H9 (cell line): ENCODE results near the gene DNAJB4. TPM values are rescaled to one million over a fixed set of nuclear protein-coding genes. Genes with fewer than 3 reads are reported as not detected.
"Not testable (repeated sequence)": the region's sequence is repeated elsewhere in the genome, so short reads cannot be mapped to it uniquely, and the experiment has no call there.

Experiments
- DNase-seq: peaks from one replicate; pipeline ENCODE4 v3.0.0-alpha.2; 2017
- H2AFZ ChIP-seq: one replicate; pipeline ENCODE4 v1.6.1; 2013; ENCODE audit warnings: mild to moderate bottlenecking, low read length, control low read depth, moderate library complexity
- H2AK5ac ChIP-seq: 2 replicates; pipeline ENCODE4 v1.6.1; 2013; ENCODE audit warnings: low read length, control low read depth, mixed read lengths; ENCODE audit not compliant: insufficient read length
- H2BK120ac ChIP-seq: one replicate; pipeline ENCODE4 v1.6.1; 2013; ENCODE audit warnings: low read depth, mild to moderate bottlenecking, low read length, control low read depth, inconsistent platforms; ENCODE audit not compliant: poor library complexity, severe bottlenecking
- H2BK12ac ChIP-seq: 2 replicates; pipeline ENCODE4 v1.6.1; 2013; ENCODE audit warnings: low read length, control low read depth, mixed read lengths, low read depth; ENCODE audit not compliant: insufficient read length
- H2BK15ac ChIP-seq: 2 replicates; pipeline ENCODE4 v1.6.1; 2013; ENCODE audit warnings: low read depth, low read length, control low read depth
- H2BK20ac ChIP-seq: one replicate; pipeline ENCODE4 v1.6.1; 2013; ENCODE audit warnings: low read depth, mild to moderate bottlenecking, low read length, control low read depth, inconsistent platforms; ENCODE audit not compliant: poor library complexity, severe bottlenecking
- H2BK5ac ChIP-seq: 2 replicates; pipeline ENCODE4 v1.6.1; 2013; ENCODE audit warnings: low read length, control low read depth, mixed read lengths; ENCODE audit not compliant: insufficient read length
- H3K14ac ChIP-seq: 2 replicates; pipeline ENCODE4 v1.6.1; 2013; ENCODE audit warnings: low read length, control low read depth; ENCODE audit not compliant: insufficient read depth
- H3K18ac ChIP-seq: 2 replicates; pipeline ENCODE4 v1.6.1; 2013; ENCODE audit warnings: low read depth, mild to moderate bottlenecking, mixed read lengths, low read length, control low read depth; ENCODE audit not compliant: insufficient read length
- H3K23ac ChIP-seq: 2 replicates; pipeline ENCODE4 v1.6.1; 2013; ENCODE audit warnings: low read length, control low read depth, mixed read lengths, low read depth; ENCODE audit not compliant: insufficient read length
- H3K23me2 ChIP-seq: 2 replicates; pipeline ENCODE4 v1.6.1; 2013; ENCODE audit warnings: low read depth, mild to moderate bottlenecking, mixed read lengths, low read length, control low read depth; ENCODE audit not compliant: insufficient read length, poor library complexity, severe bottlenecking
- H3K27ac ChIP-seq: 2 replicates; pipeline ENCODE4 v1.5.1; 2013; ENCODE audit warnings: low read length, control low read depth, mixed read lengths, low read depth; ENCODE audit not compliant: insufficient read length
- H3K27me3 ChIP-seq: 2 replicates; pipeline ENCODE4 v1.6.1; 2013; ENCODE audit warnings: low read length, control low read depth, inconsistent platforms; ENCODE audit not compliant: insufficient read depth
- H3K4ac ChIP-seq: 2 replicates; pipeline ENCODE4 v1.6.1; 2013; ENCODE audit warnings: low read depth, mild to moderate bottlenecking, control low read depth, inconsistent platforms, low read length, moderate library complexity
- H3K4me1 ChIP-seq: 2 replicates; pipeline ENCODE4 v1.6.1; 2013; ENCODE audit warnings: low read length, control low read depth, inconsistent platforms; ENCODE audit not compliant: insufficient read depth
- H3K4me2 ChIP-seq: 2 replicates; pipeline ENCODE4 v1.6.1; 2013; ENCODE audit warnings: low read length, control low read depth, mixed read lengths; ENCODE audit not compliant: insufficient read length, insufficient read depth
- H3K56ac ChIP-seq: 2 replicates; pipeline ENCODE4 v1.6.1; 2013; ENCODE audit warnings: low read depth, mild to moderate bottlenecking, mixed read lengths, low read length, control low read depth; ENCODE audit not compliant: insufficient read length
- H3K79me1 ChIP-seq: 2 replicates; pipeline ENCODE4 v1.6.1; 2013; ENCODE audit warnings: low read depth, mild to moderate bottlenecking, moderate library complexity, low read length, control low read depth, inconsistent platforms; ENCODE audit not compliant: insufficient read depth, poor library complexity, severe bottlenecking
- H3K79me2 ChIP-seq: 2 replicates; pipeline ENCODE4 v1.6.1; 2013; ENCODE audit warnings: low read length, control low read depth, inconsistent platforms; ENCODE audit not compliant: insufficient read depth
- H3K9ac ChIP-seq: 2 replicates; pipeline ENCODE4 v1.6.1; 2013; ENCODE audit warnings: low read length, control low read depth, mixed read lengths; ENCODE audit not compliant: insufficient read length; ENCODE audit errors: extremely low read depth
- H3K9me3 ChIP-seq: one replicate; pipeline ENCODE4 v1.6.1; 2013; ENCODE audit warnings: low read depth, low read length, inconsistent platforms; ENCODE audit not compliant: control insufficient read depth
- H3T11ph ChIP-seq: one replicate; pipeline ENCODE4 v1.6.1; 2013; ENCODE audit warnings: mild to moderate bottlenecking, low read length, control low read depth, inconsistent platforms
- H4K20me1 ChIP-seq: one replicate; pipeline ENCODE4 v1.6.1; 2013; ENCODE audit not compliant: control insufficient read depth, insufficient read length, insufficient read depth
- H4K5ac ChIP-seq: 2 replicates; pipeline ENCODE4 v1.6.1; 2013; ENCODE audit warnings: low read depth, mild to moderate bottlenecking, mixed read lengths, low read length, control low read depth; ENCODE audit not compliant: insufficient read length
- H4K8ac ChIP-seq: replicated peaks from 2 replicates; pipeline ENCODE4 v1.6.1; 2013; ENCODE audit warnings: low read length, control low read depth, mixed read lengths, low read depth; ENCODE audit not compliant: insufficient read length
- H4K91ac ChIP-seq: 2 replicates; pipeline ENCODE4 v1.6.1; 2013; ENCODE audit warnings: low read depth, mild to moderate bottlenecking, moderate library complexity, mixed read lengths, low read length, control low read depth; ENCODE audit not compliant: insufficient read length
- H3K27ac Mint-ChIP-seq, 3 experiments: 2 replicates in 2 of 3; 3 replicates in 1 of 3; pipeline ENCODE4 v1.8.0; 2020 to 2021; ENCODE audit warnings: mixed read lengths in 3 of 3, mild to moderate bottlenecking in 1 of 3, moderate library complexity in 1 of 3
- H3K27me3 Mint-ChIP-seq: 2 replicates; pipeline ENCODE4 v1.8.0; 2021; ENCODE audit warnings: low read depth, mild to moderate bottlenecking, moderate library complexity, mixed read lengths
- H3K36me3 Mint-ChIP-seq, 3 experiments: 2 replicates in 2 of 3; 3 replicates in 1 of 3; pipeline ENCODE4 v1.8.0; 2020 to 2021; ENCODE audit warnings: low read depth in 3 of 3, mixed read lengths in 3 of 3; ENCODE audit not compliant: insufficient read depth in 1 of 3
- H3K4me1 Mint-ChIP-seq, 2 experiments: 2 replicates each; pipeline ENCODE4 v1.8.0; 2020; ENCODE audit warnings: mixed read lengths in 2 of 2
- H3K4me3 Mint-ChIP-seq, 2 experiments: 2 replicates in 1 of 2; 3 replicates in 1 of 2; pipeline ENCODE4 v1.8.0; 2020 to 2021; ENCODE audit warnings: mild to moderate bottlenecking in 2 of 2, mixed read lengths in 2 of 2, moderate library complexity in 1 of 2
- H3K9me3 Mint-ChIP-seq, 2 experiments: 2 replicates in 1 of 2; 3 replicates in 1 of 2; pipeline ENCODE4 v1.8.0; 2020; ENCODE audit warnings: mild to moderate bottlenecking in 2 of 2, mixed read lengths in 2 of 2, moderate library complexity in 1 of 2
- CTCF ChIP-seq: fragments of 200-600 bp; sonication (generic); conservative IDR thresholded peaks from 3 replicates; pipeline ENCODE4 v1.8.0; 2021; ENCODE audit warnings: antibody characterized with exemption, mild to moderate bottlenecking
- WGBS: extraction: QIAGEN DNeasy Blood & Tissue Kit; methylation state at CpG from one replicate; pipeline ENCODE4 v1.1.7; 2013; ENCODE audit warnings: missing lambda C conversion rate, low lambda C conversion rate, mixed read lengths; ENCODE audit not compliant: insufficient read length; ENCODE audit errors: extremely low coverage; 5-methylcytosine and 5-hydroxymethylcytosine counted together
- total RNA-seq: library from RNA; stranded (reverse); gene quantifications from 2 replicates; pipeline ENCODE4 v1.2.1, GENCODE V29; 2021

The DNAJB4 gene
- total RNA-seq, 1 experiment from 2014 or later = 8.1 TPM

- Histone ChIP-seq H3K9me3 (no peaks in the 10 kb centered on the region), H3K4me1 (no peaks in the 10 kb centered on the region), H4K20me1 (no peaks in the 10 kb centered on the region), H3K27ac (no peak overlapping the region), H3K4ac (no peak overlapping the region), H3K4me2 (no peak overlapping the region), H3K79me2 (no peaks in the 10 kb centered on the region), H3K56ac (no peak overlapping the region), H4K91ac (no peak overlapping the region), H3T11ph (no peak overlapping the region), H3K18ac (no peak overlapping the region), H3K23ac (no peak overlapping the region), H4K5ac (no peak overlapping the region), H2BK12ac (no peak overlapping the region), H3K9ac (no peak overlapping the region), H3K23me2 (no peaks in the 10 kb centered on the region), H2BK120ac (no peak overlapping the region), H2BK15ac (no peak overlapping the region), H3K14ac (no peak overlapping the region), H3K79me1 (no peaks in the 10 kb centered on the region), H4K8ac (no peak overlapping the region), H3K27me3 (no peaks in the 10 kb centered on the region), H2BK20ac (no peak overlapping the region), H2AFZ (no peak overlapping the region), H2AK5ac (no peak overlapping the region), H2BK5ac (no peak overlapping the region)
- no peaks in the 10 kb centered on the region for H3K27me3 Mint-ChIP-seq
- no peak for DNase-seq
- H3K4me1 Mint-ChIP-seq = peaks cover 0 to 5% of the 10 kb centered on the region in 2 experiments; a peak in 1 of 4 replicates
- H3K4me3 Mint-ChIP-seq = no peak overlapping the region
- WGBS = no CpG with 5 or more reads among the region's 1 CpG
- no peaks in the 10 kb centered on the region for H3K36me3 Mint-ChIP-seq
- no peak overlapping the region for H3K27ac Mint-ChIP-seq
- TF ChIP-seq CTCF = no peak
- no peaks in the 10 kb centered on the region for H3K9me3 Mint-ChIP-seq
Observed at GRCh38 chr1:78019024-78019423, 14.3 kb downstream of the DNAJB4 start.

GRCh38 chr1:78021134-78021533 is 16.4 kb downstream of the DNAJB4 start:
- not testable (repeated sequence) for DNase-seq, H2BK120ac ChIP-seq, H2BK20ac ChIP-seq, H2BK15ac ChIP-seq, H2AFZ ChIP-seq, H3K9me3 Mint-ChIP-seq, H3K4me1 ChIP-seq, H3K4me2 ChIP-seq, H3K4me3 Mint-ChIP-seq, H2BK12ac ChIP-seq, H3K27ac Mint-ChIP-seq, H4K8ac ChIP-seq, H4K5ac ChIP-seq, H3T11ph ChIP-seq, H3K27me3 ChIP-seq, H3K23ac ChIP-seq, H3K27me3 Mint-ChIP-seq, H3K79me2 ChIP-seq, H3K14ac ChIP-seq, H2BK5ac ChIP-seq, H3K9ac ChIP-seq, H2AK5ac ChIP-seq, H3K4ac ChIP-seq, H3K36me3 Mint-ChIP-seq, H3K27ac ChIP-seq, H3K9me3 ChIP-seq, H3K79me1 ChIP-seq, H3K23me2 ChIP-seq, H4K20me1 ChIP-seq, H3K4me1 Mint-ChIP-seq, H4K91ac ChIP-seq, H3K18ac ChIP-seq, H3K56ac ChIP-seq
- WGBS = no CpG with 5 or more reads among the region's 4 CpGs
